ENCODE data around the gene KDM5C. TPM values are rescaled to one million over a fixed set of nuclear protein-coding genes. Genes with fewer than 3 reads are reported as not detected.
"Not testable (repeated sequence)": the region's sequence is repeated elsewhere in the genome, so short reads cannot be mapped to it uniquely, and the experiment has no call there.

The KDM5C gene
- total RNA-seq, 8 experiments from 2014 or later, result 36.8 to 153 (median 57.1) TPM

DNA sequence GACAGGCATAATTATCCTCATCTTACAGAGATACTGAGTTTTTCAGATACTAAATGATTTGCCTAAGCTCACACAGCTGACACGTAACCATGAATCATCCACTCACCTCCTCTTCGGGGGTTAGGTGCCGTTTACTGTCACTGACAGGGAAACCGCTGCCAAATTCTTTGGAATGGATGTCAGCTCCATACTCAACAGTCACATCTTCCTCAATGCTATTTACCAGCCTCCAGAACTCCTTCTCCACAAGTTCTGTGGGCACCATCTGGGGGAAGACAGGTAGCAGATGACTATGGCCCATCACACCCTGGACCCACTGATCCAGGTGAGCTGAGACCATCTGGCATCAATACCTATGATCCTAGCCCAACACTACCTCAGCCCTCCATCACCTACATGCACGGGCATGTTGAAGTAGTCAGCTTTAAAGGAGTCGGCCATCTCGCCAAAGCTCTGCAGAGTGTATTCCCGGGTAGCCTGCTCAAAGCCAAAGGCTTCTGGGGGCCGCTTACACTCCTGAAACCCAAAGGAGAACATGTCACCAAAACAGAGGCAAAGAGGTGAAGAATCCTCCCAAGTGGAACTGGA, 13.5 kb downstream of the KDM5C start:
- in situ Hi-C loops (cut with MboI; ENCODE audit: low pct_unique_long_range_greater_than_20kb in 2 of 9, low sequenced_read_pairs in 9 of 9, unreplicated experiment in 9 of 9), result no loop called here
- no peak overlapping the region for H3K27ac ChIP-seq
- no peaks in the 10 kb centered on the region for H3K4me1 ChIP-seq (replicated peaks in 1 of 2)
- 53 to 100% (median 92%) methylated on average over 2 to 4 of the region's 9 CpGs; no CpG with 5 or more reads in 7 of the 10 experiments for WGBS, 10 experiments
- no peak for ATAC-seq (replicated peaks in 6 of 8)
- H3K4me3 ChIP-seq, result no peak overlapping the region

DNA sequence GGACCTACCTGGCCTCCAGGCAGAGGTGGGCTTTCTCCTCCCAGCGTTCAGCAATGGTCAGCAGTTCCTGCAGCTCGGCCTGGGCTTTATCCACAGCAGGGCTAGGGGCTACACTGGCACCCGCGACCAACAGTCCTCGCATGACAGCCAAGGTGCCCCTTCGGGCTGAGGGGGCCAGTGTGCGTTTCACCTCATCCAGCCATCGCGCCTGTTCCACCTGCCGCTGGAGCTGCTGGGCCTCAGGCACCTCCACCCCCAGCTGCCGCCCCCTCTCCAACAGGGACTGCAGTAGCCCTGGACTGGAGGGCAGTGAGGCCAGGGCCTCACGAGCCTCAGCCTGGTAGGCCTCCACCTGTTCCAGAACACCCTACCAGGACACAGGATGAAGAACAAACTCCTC, 28.3 kb downstream of the KDM5C start:
- no peak overlapping the region for H3K27ac ChIP-seq
- no peak for ATAC-seq (replicated peaks in 6 of 8)
- WGBS, 10 experiments, result no CpG with 5 or more reads among the region's 12 CpGs
- no peaks in the 10 kb centered on the region for H3K4me1 ChIP-seq (replicated peaks in 1 of 2)
- no peak overlapping the region for H3K4me3 ChIP-seq
- in situ Hi-C loops (cut with MboI; ENCODE audit: low pct_unique_long_range_greater_than_20kb in 2 of 9, low sequenced_read_pairs in 9 of 9, unreplicated experiment in 9 of 9), result no loop called here

GRCh38 chrX:53195401-53195800, 29.6 kb downstream of the KDM5C start:
- H3K27ac ChIP-seq, result no peak overlapping the region
- no peak for ATAC-seq (replicated peaks in 6 of 8)
- in situ Hi-C loops (cut with MboI; ENCODE audit: low pct_unique_long_range_greater_than_20kb in 2 of 9, low sequenced_read_pairs in 9 of 9, unreplicated experiment in 9 of 9), result no loop called here
- H3K4me3 ChIP-seq, result no peak overlapping the region
- no peaks in the 10 kb centered on the region for H3K4me1 ChIP-seq (replicated peaks in 1 of 2)
- 45 to 100% (median 100%) methylated on average over 1 to 2 of the region's 2 CpGs; no CpG with 5 or more reads in 7 of the 10 experiments for WGBS, 10 experiments

DNA sequence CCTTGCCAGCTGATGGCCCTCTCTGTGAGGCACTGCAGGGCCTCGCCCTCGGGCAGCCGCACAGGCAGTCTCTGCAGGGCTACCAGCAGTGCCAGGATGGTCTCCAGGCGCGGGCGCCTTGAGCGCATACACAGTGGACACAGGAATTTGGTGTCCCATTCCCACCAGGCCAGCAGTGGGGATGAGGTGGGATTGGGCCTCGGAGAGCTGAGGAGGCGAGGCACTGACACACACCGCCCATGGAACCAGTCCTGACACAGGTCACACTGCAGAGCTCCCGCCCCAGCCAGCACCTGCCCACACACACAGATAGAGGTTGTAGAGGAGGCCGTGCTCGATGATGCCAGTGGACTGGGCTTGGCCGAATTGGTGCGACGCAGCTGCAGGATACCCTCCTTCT, 30.7 kb downstream of the KDM5C start:
- Histone ChIP-seq H3K27ac (no peak overlapping the region), H3K4me3 (no peak overlapping the region), H3K4me1 (replicated peaks in 1 of 2) (no peaks in the 10 kb centered on the region)
- in situ Hi-C loops (cut with MboI; ENCODE audit: low pct_unique_long_range_greater_than_20kb in 2 of 9, low sequenced_read_pairs in 9 of 9, unreplicated experiment in 9 of 9), result no loop called here
- 75% methylated on average over 8 of the region's 16 CpGs; no CpG with 5 or more reads in 9 of the 10 experiments for WGBS, 10 experiments
- no peak for ATAC-seq (replicated peaks in 6 of 8)

GRCh38 chrX:53193093-53193492, 31.9 kb downstream of the KDM5C start:
- no peak for ATAC-seq (replicated peaks in 6 of 8)
- Histone ChIP-seq H3K4me3 (no peak overlapping the region), H3K27ac (no peak overlapping the region), H3K4me1 (replicated peaks in 1 of 2) (no peaks in the 10 kb centered on the region)
- WGBS, 10 experiments, result no CpG with 5 or more reads among the region's 16 CpGs
- in situ Hi-C loops (cut with MboI; ENCODE audit: low pct_unique_long_range_greater_than_20kb in 2 of 9, low sequenced_read_pairs in 9 of 9, unreplicated experiment in 9 of 9), result no loop called here

GRCh38 chrX:53190363-53190960, 34.5 kb downstream of the KDM5C start:
- H3K4me1 ChIP-seq (replicated peaks in 1 of 2), result no peaks in the 10 kb centered on the region
- H3K4me3 ChIP-seq, result no peak overlapping the region
- peak in 5 of 8 experiments; percentile 6 to 39 (median 24) for ATAC-seq (replicated peaks in 6 of 8)
- WGBS, 10 experiments, result 20 to 65% (median 53%) methylated on average over 1 to 4 of the region's 6 CpGs; no CpG with 5 or more reads in 6 of the 10 experiments
- in situ Hi-C loops (cut with MboI; ENCODE audit: low pct_unique_long_range_greater_than_20kb in 2 of 9, low sequenced_read_pairs in 9 of 9, unreplicated experiment in 9 of 9), result no loop called here
- H3K27ac ChIP-seq, result no peak overlapping the region

GRCh38 chrX:53188763-53189162, 36.2 kb downstream of the KDM5C start:
- ATAC-seq (replicated peaks in 6 of 8), result no peak
- 100% methylated on average over 2 of the region's 2 CpGs; no CpG with 5 or more reads in 9 of the 10 experiments for WGBS, 10 experiments
- Histone ChIP-seq H3K4me3 (no peak overlapping the region), H3K27ac (no peak overlapping the region), H3K4me1 (replicated peaks in 1 of 2) (no peaks in the 10 kb centered on the region)
- in situ Hi-C loops (cut with MboI; ENCODE audit: low pct_unique_long_range_greater_than_20kb in 2 of 9, low sequenced_read_pairs in 9 of 9, unreplicated experiment in 9 of 9), result no loop called here

- 37 to 100% methylated on average over 1 to 2 of the region's 2 CpGs; no CpG with 5 or more reads in 8 of the 10 experiments for WGBS, 10 experiments
- peak in 1 of 8 experiments; percentile 50 for ATAC-seq (replicated peaks in 6 of 8)
- Histone ChIP-seq H3K4me1 (replicated peaks in 1 of 2) (no peaks in the 10 kb centered on the region), H3K27ac (no peak overlapping the region), H3K4me3 (no peak overlapping the region)
- in situ Hi-C loops (cut with MboI; ENCODE audit: low pct_unique_long_range_greater_than_20kb in 2 of 9, low sequenced_read_pairs in 9 of 9, unreplicated experiment in 9 of 9), result no loop called here
Measured at GRCh38 chrX:53186351-53186750, 38.7 kb downstream of the KDM5C start.

- in situ Hi-C loops (cut with MboI; ENCODE audit: low pct_unique_long_range_greater_than_20kb in 2 of 9, low sequenced_read_pairs in 9 of 9, unreplicated experiment in 9 of 9), result no loop called here
- H3K4me1 ChIP-seq (replicated peaks in 1 of 2), result no peaks in the 10 kb centered on the region
- ATAC-seq (replicated peaks in 6 of 8), result no peak
- WGBS, 10 experiments, result 14 to 80% (median 67%) methylated on average over 1 to 2 of the region's 2 CpGs; no CpG with 5 or more reads in 7 of the 10 experiments
- H3K27ac ChIP-seq, result no peak overlapping the region
- H3K4me3 ChIP-seq, result no peak overlapping the region
Measured at GRCh38 chrX:53184836-53185235, 40.2 kb downstream of the KDM5C start.

- WGBS, 10 experiments, result 60 to 100% (median 60%) methylated on average over 1 to 6 of the region's 7 CpGs; no CpG with 5 or more reads in 7 of the 10 experiments
- Histone ChIP-seq H3K4me3 (no peak overlapping the region), H3K27ac (no peak overlapping the region), H3K4me1 (replicated peaks in 1 of 2) (no peaks in the 10 kb centered on the region)
- in situ Hi-C loops (cut with MboI; ENCODE audit: low pct_unique_long_range_greater_than_20kb in 2 of 9, low sequenced_read_pairs in 9 of 9, unreplicated experiment in 9 of 9), result no loop called here
- no peak for ATAC-seq (replicated peaks in 6 of 8)
Measured at GRCh38 chrX:53171356-53171755, 53.7 kb downstream of the KDM5C start.

DNA sequence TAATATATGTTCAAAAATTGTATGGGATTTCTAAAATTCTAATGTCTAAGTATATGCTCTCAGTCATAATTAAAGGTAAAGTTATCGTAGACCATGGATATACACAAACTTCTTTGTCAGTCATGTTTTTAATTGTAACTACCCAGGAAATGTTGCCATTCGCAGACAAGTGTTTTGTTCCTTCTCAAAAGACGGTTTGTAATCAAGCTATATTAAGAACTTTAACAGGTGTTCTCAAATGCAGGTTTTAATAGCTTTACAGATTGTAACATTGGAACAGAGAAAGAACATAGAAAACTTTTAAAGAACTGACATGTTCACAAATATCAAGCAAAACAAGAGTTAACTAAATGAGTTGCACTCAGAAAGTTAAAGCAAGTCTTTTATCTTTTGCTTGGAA, 58.9 kb downstream of the KDM5C start:
- Histone ChIP-seq H3K4me3 (no peak overlapping the region), H3K4me1 (replicated peaks in 1 of 2) (no peaks in the 10 kb centered on the region), H3K27ac (no peak overlapping the region)
- 61 to 100% (median 95%) methylated on average over 1 to 3 of the region's 3 CpGs; no CpG with 5 or more reads in 3 of the 10 experiments for WGBS, 10 experiments
- ATAC-seq (replicated peaks in 6 of 8), result no peak
- in situ Hi-C loops (cut with MboI; ENCODE audit: low pct_unique_long_range_greater_than_20kb in 2 of 9, low sequenced_read_pairs in 9 of 9, unreplicated experiment in 9 of 9), result no loop called here

DNA sequence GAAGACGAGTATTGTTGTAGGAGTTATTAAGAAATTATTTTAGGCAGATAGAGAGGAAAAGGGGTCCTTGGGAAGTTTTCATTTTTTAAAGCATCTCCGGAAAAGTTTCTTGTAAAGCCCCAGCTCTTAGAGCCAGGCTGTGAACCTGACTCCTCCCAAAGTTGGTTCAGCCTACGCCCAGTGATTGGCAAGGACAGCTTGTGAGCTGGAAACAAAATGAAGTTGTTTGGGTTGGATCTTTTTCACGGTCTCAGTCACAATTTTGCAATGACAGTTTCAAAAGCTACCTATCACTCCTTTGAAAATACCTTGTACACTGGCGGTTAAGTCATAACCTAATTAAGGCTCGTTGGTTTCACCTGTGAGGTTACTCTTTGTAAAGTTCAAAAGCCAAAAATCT, 60.4 kb downstream of the KDM5C start:
- H3K4me1 ChIP-seq (replicated peaks in 1 of 2); H3K27ac ChIP-seq; in situ Hi-C loops (cut with MboI; ENCODE audit: low pct_unique_long_range_greater_than_20kb in 2 of 9, low sequenced_read_pairs in 9 of 9, unreplicated experiment in 9 of 9); H3K4me3 ChIP-seq; ATAC-seq (replicated peaks in 6 of 8): not testable (repeated sequence)
- 49 to 100% (median 63%) methylated on average over 1 to 5 of the region's 6 CpGs; no CpG with 5 or more reads in 3 of the 10 experiments for WGBS, 10 experiments

- Histone ChIP-seq H3K4me1 (replicated peaks in 1 of 2) (no peaks in the 10 kb centered on the region), H3K27ac (no peak overlapping the region), H3K4me3 (no peak overlapping the region)
- WGBS, 10 experiments, result 55 to 86% (median 70%) methylated on average over 1 to 5 of the region's 7 CpGs; no CpG with 5 or more reads in 6 of the 10 experiments
- in situ Hi-C loops (cut with MboI; ENCODE audit: low pct_unique_long_range_greater_than_20kb in 2 of 9, low sequenced_read_pairs in 9 of 9, unreplicated experiment in 9 of 9), result no loop called here
- no peak for ATAC-seq (replicated peaks in 6 of 8)
Measured at GRCh38 chrX:53163436-53163835, 61.6 kb downstream of the KDM5C start.

All from motor neuron (in vitro differentiated cells).